ENCODE data around the gene MRPS34.

Gene MRPS34

GRCh38 chr16:1768767-1769401 lies 4.0 kb downstream of the MRPS34 start:
- no peak for DNase-seq

DNA sequence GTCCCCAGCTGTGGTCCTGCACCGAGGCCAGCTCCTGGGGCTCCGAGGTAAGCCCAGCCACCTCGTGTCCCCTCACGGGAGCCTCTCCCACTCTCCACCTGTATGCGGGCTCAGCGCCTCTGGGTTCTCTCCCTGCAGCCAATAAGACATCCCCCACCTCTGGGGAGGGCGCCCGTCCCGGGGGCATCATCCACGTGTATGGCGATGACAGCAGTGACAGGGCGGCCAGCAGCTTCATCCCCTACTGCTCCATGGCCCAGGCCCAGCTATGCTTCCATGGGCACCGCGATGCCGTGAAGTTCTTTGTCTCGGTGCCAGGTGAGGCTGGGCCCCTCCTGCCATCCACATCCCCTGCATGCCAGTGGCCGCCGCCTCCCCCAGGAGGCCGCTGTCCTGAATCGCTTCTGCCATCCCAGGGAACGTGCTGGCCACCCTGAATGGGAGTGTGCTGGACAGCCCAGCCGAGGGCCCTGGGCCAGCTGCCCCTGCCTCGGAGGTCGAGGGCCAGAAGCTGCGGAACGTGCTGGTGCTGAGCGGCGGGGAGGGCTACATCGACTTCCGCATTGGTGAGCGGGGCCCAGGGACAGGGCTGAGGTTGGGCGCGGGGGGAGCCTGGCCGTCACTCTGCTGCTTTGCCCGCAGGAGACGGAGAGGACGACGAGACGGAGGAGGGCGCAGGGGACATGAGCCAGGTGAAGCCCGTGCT lies 4.7 kb downstream of the MRPS34 start:
- no peak for DNase-seq

DNA sequence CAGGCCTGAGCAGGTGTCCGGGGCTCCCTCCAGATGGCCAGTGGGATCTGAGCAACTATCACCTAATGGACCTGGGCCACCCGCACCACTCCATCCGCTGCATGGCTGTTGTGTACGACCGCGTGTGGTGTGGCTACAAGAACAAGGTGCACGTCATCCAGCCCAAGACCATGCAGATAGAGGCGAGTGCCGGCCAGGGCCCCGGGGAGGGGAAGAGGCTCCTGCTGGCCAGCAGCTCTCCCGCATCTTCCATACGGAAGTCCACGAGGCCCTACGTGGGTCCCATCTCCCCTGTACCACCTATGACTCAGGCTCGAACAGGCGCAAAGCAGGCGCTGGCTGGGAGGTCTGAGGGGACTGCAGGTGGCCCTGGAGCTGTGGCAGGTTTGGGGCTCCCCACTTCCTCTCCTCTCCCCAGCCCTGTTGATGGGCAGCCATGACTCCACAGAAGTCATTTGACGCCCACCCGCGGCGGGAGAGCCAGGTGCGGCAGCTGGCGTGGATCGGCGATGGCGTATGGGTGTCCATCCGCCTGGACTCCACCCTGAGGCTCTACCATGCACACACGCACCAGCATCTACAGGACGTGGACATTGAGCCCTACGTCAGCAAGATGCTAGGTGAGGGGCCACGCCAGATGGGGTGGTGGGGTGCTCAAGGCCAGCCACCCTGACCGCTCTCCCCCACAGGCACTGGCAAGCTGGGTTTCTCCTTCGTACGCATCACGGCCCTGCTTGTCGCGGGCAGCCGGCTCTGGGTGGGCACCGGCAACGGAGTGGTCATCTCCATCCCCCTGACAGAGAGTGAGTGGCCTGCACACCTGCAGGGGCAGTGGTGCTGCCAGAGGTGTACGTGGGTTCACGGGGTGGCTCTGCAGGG lies 5.6 kb downstream of the MRPS34 start:
- DNase-seq: no peak

GRCh38 chr16:1766701-1767100 lies 6.2 kb downstream of the MRPS34 start:
- no peak for DNase-seq

DNA sequence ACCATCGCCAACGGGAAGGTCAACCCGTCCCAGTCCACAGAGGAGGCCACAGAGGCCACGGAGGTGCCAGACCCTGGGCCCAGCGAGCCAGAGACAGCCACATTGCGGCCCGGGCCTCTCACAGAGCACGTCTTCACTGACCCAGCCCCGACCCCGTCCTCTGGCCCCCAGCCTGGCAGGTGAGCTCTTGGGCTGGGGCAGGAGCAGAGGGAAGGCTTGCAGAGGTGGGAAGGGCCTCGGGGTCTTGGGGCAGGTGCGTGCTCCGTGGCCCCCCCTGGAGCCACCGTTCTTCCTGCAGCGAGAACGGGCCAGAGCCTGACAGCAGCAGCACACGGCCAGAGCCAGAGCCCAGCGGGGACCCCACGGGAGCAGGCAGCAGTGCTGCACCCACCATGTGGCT lies 6.7 kb downstream of the MRPS34 start:
- DNase-seq: no peak

- no peak for DNase-seq
Observed at GRCh38 chr16:1765826-1766225, 7.1 kb downstream of the MRPS34 start.

DNA sequence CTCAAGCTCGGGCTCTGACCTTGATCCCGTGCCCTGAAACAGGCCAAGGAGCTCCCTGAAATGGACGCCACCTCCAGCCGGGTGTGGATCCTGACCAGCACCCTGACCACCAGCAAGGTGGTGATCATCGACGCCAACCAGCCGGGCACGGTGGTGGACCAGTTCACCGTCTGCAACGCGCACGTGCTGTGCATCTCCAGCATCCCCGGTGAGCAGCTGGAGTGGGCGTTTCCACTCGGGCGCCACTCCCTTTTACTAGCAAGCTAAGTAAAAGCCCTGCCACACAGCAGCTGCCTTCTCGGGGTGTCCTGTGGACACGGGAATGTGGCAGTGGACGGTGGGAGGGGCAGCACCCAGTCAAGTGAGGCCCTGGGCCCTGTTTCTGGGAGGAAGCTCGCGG lies 8.0 kb downstream of the MRPS34 start:
- no peak for DNase-seq

- DNase-seq: no peak
Observed at GRCh38 chr16:1763521-1764511, 9.1 kb downstream of the MRPS34 start.

- DNase-seq: no peak
Observed at GRCh38 chr16:1762879-1763520, 9.9 kb downstream of the MRPS34 start.

DNA sequence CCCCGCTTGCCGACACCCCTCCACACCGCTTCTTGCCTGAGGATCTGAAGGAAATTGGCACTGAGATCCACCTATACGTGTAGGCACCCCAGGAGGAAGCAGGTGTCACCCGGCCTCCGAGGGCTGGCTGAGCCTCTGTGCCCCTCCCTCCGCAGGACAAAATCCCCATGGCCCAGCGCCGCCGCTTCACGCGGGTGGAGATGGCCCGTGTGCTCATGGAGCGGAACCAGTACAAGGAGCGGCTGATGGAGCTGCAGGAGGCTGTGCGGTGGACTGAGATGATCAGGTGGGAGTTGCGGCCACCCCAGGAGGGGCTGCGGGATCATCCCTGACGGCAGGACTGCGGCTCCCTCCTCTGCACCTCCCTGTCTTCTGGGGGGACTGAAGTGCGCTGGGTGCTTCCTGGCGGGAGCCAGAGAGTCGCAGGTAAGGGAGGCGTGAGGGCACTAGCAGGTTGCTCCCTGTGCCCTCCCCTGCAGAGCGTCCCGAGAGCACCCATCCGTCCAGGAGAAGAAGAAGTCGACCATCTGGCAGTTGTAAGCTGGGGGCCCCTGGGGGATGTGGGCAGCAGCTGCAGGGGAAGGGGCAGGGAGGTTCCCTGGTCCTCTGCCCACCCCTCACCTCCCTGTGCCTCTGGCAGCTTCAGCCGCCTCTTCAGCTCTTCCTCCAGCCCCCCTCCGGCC lies 10.6 kb downstream of the MRPS34 start:
- no peak for DNase-seq

DNA sequence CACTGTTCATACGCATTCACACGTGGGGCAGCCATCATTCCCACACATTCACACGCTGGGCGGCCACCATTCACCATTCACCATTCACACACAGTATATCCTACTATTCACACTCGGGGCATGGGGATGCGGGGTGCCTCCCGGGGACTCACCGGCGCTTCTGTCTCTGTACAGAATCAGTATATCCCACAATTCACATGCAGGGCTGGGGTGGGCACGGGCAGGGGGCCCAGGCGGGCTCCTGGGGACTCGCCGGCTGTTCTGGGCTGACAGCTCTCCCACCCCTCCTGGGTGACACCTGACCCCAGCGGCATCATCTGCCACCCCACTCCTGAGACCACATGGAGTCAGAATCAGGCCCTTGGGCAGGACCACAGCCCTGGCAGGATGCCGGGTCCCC lies 11.2 kb downstream of the MRPS34 start:
- no peak for DNase-seq

DNA sequence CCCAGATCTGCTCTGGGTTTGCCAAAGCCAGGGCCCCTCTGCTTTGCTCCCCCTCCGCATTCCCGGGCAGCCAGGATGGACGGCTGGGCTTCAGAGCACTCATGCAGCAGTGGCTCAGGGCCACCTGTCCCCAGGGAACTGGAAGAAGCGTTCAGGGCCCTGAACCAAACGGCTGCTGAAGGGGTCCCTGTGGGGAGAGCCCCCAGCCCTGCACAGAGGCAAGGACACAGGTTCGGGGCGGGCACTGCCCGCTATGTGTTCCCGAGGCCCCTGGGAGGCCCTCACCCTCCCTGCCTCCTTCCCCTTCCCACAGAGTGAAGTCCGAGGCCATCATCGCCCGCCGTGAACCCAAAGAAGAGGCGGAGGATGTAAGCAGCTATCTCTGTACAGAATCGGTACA lies 12.0 kb downstream of the MRPS34 start:
- DNase-seq: no peak

DNA sequence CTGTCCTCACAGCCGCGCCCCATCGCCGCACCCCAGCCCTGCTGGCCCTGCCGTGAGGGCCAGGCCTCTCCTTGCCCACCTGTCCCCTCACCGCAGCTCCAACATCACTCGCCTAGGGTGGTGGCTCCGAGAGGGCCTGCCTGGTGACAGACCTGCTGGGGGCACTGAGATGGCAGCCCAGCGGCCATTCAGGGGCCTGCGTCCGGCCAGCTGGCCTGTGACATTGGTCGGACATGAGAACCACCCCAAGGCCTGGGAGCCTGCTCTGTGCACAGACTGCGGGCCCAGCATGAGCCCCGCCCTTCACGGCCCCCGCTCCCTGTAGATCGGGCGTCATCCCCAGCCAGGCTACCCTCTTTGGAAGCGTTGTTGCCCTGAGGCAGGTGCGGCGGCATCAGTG lies 13.4 kb downstream of the MRPS34 start:
- no peak for DNase-seq

GRCh38 chr16:1758923-1759322 lies 14.0 kb downstream of the MRPS34 start:
- DNase-seq: no peak

DNA sequence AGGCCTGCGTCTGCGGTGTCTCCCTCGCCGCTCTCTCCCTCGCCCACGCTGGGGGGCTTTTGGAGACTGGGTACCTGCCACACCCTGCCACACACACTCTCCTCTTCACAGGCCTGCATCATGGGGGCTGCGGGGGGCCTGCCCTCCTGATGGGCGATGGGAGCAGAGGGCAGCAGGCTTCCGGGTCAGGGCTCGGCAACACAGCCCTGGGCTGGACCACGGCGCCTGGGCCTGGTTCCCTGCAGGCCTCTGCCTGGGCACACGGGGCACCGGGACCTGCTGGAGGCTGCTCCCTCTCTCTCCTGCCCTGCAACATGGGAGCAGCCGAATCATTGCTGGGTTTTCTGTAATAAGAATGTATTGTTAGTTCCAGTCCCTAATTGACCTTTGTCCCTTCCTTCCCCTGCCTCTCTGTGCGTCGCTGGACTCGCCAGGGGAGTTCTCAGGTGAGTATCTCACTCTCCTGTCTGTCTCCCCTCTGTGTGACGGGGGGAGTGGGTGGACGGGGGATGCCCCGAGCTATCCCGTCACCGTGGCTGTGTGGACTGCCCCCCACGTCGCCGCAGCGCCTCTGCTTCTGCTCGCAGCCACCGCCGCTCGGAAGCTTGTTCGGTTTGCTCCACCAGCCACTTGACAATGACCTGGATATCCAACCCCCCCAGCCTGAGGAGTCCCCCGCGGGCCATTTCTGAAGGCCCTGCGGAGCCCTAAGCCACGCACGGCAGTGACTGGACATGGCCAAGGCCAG lies 15.0 kb downstream of the MRPS34 start:
- DNase-seq: no peak

DNA sequence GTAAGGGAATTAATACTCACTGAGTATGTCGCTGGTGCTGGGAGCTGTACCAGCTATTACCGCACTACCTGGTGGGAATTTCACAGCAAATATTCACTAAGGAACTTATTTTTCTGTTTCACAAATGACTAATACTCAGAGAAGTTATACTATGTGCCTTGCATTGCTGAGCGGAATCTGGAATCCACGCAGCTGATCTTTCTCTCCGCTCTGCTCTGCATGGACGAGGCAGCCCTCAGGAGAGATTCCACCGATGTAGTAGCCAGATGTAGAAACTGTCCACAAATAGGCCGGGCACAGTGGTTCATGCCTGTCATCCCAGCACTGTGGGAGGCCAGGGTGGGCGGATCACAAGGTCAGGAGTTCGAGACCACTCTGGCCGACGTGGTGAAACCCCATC lies 18.7 kb downstream of the MRPS34 start:
- no peak for DNase-seq

DNA sequence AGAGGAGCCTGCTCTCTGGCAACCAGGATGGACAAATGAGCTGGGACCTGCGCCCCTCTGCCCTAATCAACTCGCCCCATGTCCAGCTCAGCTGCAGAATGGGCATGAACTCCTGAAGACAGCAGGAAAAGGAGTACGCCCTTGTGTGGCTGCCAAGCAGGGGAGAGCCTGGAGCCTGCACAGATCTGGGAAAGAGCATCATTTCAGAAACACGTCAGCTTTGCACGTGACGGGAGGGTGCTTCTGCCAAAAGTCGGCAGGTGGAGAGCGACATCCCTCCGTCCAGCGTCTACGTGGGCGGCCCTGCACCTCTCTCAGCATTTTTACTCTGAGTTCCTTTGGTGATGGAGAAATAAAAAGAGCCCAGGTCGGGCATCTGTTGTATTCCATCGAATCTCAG lies 20.1 kb downstream of the MRPS34 start:
- no peak for DNase-seq

DNA sequence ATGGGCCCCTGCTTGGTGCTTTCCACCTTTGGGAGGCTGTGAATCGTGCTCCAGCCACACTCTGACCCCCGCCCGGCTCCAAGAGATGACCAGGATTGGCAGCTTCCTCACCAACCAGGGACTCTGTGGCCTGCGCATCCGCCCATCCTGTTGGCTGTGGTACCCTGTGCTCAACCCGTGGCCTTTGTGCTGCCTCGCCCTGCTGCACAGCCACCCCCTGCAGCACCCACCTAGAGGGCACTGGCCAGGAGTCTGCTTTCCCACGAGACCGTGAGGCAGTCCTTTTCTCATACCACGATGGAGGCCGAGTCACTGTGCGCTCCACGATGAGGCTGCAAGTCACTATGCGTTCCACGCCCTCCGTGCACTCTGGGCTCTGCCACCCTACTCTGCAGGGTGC lies 21.0 kb downstream of the MRPS34 start:
- DNase-seq: no peak

- no peak for DNase-seq
Observed at GRCh38 chr16:1749152-1750117, 23.5 kb downstream of the MRPS34 start.

GRCh38 chr16:1747934-1748333 lies 25.0 kb downstream of the MRPS34 start:
- DNase-seq: no peak

All from NCI-H1417 treated with DMSO at 0.1 percent for 48 hours (cell line).